ENCODE results near the gene BCLAF1.

DNA sequence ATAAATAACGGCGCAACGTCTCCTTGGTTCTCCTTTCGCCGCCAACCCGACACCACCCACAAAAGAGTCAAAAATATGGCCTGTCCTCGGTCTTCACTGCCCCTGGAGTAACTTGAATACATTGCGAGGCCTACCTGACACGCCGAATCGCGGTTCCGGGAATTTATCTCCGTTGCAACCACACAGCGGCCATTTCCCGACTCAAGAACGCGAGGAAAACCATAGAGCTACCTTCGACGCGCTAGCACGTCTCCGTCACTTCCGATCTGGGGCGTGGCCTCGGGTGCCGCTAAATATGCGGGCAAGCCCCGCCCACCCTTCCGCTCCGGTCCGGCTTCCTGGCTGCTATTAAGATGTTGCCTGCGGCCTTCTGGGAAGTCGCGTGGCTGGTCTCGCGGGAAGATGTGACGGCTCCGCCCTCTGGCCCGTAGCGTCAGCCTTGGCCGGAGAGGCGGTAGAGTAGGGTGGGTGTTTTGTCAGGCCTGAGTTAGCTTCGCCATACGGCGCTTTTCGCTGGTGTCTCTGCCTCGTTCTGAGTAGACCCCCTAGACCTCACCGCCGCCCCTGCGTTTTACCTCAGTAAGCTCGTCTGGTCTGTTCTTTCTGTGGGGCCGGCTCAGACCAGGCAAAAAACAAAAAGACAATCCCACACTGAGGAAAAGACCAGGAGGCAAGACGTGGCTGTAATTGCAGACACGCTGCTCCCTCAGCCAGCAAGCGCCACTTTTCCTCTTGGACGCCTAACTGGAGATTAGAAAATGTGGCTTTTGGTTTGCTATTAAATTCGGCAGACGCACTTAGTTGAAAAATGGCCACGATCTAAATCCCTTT is at the start of gene BCLAF1:
- TF ChIP-seq CTCF (IDR thresholded peaks at IDR 0.05; ENCODE audit: extremely low read depth in 1 of 2, insufficient read depth in 1 of 2, low read depth in 1 of 2, low read length in 2 of 2) (no peak), FOS (IDR thresholded peaks at IDR 0.05; ENCODE audit: borderline replicate concordance, insufficient read depth, low read length) (no peak)

All from endothelial cell of umbilical vein (primary cell).